ENCODE results near the gene RANBP1. TPM values are rescaled to one million over a fixed set of nuclear protein-coding genes. Genes with fewer than 3 reads are reported as not detected.

RANBP1 gene
- total and polyA plus RNA-seq, 9 of the 15 experiments (the other 6 are each of a cell fraction or from before 2014, with no cell fraction given) = 162 to 2,891 (median 1,289) TPM

DNA sequence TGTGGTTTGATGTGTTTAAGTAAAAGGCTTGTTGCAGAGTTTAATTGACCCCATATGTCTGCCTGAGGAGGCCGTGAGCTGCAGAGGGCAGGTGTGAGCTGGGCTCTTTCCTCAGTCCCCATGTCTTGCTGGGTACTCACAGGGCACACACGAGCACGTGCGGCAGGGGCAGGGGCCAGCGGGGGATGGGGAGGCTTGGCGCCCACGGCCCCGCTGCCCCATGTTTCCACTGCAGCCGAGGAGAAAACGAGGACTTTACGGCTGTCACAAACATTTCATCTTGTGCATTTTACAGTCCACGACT lies 59.6 kb downstream of the RANBP1 start:
- no peaks in the 10 kb centered on the region for H3K9me3 ChIP-seq (replicated peaks; ENCODE audit: control insufficient read depth, insufficient read depth, low read depth, low read length)
- no peak for DNase-seq (ENCODE audit: extremely low read depth in 1 of 4, low spot score in 3 of 4)
- no peaks in the 10 kb centered on the region for H3K36me3 ChIP-seq (ENCODE audit: control insufficient read depth, insufficient read depth, low read length)
- no peak overlapping the region for H3K4me2 ChIP-seq (ENCODE audit: insufficient read depth, low read length)
- BruUV-seq (replicated peaks) = no TSS peak
- intact Hi-C loops (cut with micrococcal nuclease) = loop anchor here (2.0 to 5.0 kb wide), 2 partner anchors 63 to 92 kb away; partner anchors contain the start of gene RTN4R
- peaks cover 62% of the 10 kb centered on the region for H4K20me1 ChIP-seq (replicated peaks; ENCODE audit: control insufficient read depth, insufficient read depth, low read length)
- 0 out of 2 replicates have a peak, but pooled peaks have one; percentile 1 for TF ChIP-seq ZC3H4 (CRISPR knock-in tag; IDR thresholded peaks at IDR 0.05; ENCODE audit: borderline replicate concordance)
- TF ChIP-seq BHLHE40 (IDR thresholded peaks at IDR 0.05; ENCODE audit: low read length) = peak; percentile 51; the same call in 1 of the 2 replicates
- no peak for TF ChIP-seq JUN (IDR thresholded peaks at IDR 0.05; ENCODE audit: borderline replicate concordance, low read depth, low read length)
- no peak for TF ChIP-seq JUN (CRISPR knock-in tag; IDR thresholded peaks at IDR 0.05; ENCODE audit: borderline replicate concordance)
- TF ChIP-seq KDM5B (IDR thresholded peaks at IDR 0.05; ENCODE audit: insufficient replicate concordance, low read depth, low read length) = no peak
- peak; percentile 1 for TF ChIP-seq HMGN3 (IDR thresholded peaks at IDR 0.05; ENCODE audit: borderline replicate concordance, extremely low read depth, insufficient read length, low read depth, low read length)
- TF ChIP-seq MYBL2 (IDR thresholded peaks at IDR 0.05; ENCODE audit: low read depth) = no peak
- TF ChIP-seq MYBL2 (CRISPR knock-in tag; IDR thresholded peaks at IDR 0.05; ENCODE audit: borderline replicate concordance) = peak; percentile 12; the same call in 1 of the 2 replicates
- TF ChIP-seq, protein P1, sequence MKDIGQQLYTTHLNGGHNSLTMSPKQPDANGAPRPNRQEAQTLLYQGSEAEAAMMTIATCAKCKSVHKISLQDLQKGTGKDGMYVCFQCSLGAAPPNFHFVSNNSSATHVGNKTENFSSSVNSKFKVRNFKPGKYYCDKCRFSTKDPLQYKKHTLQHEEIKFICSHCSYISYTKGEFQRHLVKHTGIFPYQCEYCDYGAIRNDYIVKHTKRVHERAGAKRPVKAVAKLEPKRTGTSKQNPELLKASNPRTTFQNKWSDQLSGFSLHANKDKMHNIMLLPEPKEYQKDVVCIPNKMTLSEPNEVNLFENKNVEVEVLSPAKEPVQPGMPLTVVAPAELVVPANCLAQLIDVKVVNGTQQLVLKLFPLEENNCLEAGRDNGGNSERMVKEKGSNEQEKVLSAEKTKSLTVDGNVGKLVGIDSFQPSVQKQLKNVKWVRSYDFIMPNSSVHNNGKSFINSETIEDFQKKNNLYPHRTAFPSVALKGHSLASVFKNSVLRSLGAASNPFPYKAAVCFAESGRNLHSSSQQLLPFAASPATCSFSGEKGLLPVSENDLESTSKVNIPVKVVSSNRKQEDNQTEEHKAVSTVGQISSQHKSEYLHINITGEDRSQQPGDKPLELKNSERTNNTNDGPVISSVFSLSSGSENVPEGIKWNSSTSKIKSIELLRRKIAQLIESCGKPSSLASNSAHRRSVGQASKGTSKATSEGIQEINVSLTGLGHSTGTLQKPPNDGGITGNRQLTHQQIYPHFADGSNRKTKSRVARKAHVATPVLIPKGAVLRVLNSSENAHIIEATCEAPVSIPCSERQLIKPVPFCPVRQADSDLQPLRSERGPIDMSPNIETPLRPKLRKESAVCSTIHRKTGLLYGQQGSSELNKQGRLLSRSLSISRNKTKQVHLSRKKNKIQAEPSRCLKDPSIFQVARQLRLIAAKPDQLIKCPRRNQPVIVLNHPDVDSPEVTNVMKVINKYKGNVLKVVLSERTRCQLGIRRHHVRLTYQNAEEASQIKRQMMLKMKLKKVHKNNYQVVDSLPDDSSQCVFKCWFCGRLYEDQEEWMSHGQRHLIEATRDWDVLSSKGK (CRISPR knock-in tag; IDR thresholded peaks at IDR 0.05) = no peak
- TF ChIP-seq STAT5A (IDR thresholded peaks at IDR 0.05; ENCODE audit: borderline replicate concordance, low read length) = no peak
- TF ChIP-seq, protein P2, sequence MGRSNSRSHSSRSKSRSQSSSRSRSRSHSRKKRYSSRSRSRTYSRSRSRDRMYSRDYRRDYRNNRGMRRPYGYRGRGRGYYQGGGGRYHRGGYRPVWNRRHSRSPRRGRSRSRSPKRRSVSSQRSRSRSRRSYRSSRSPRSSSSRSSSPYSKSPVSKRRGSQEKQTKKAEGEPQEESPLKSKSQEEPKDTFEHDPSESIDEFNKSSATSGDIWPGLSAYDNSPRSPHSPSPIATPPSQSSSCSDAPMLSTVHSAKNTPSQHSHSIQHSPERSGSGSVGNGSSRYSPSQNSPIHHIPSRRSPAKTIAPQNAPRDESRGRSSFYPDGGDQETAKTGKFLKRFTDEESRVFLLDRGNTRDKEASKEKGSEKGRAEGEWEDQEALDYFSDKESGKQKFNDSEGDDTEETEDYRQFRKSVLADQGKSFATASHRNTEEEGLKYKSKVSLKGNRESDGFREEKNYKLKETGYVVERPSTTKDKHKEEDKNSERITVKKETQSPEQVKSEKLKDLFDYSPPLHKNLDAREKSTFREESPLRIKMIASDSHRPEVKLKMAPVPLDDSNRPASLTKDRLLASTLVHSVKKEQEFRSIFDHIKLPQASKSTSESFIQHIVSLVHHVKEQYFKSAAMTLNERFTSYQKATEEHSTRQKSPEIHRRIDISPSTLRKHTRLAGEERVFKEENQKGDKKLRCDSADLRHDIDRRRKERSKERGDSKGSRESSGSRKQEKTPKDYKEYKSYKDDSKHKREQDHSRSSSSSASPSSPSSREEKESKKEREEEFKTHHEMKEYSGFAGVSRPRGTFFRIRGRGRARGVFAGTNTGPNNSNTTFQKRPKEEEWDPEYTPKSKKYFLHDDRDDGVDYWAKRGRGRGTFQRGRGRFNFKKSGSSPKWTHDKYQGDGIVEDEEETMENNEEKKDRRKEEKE (IDR thresholded peaks at IDR 0.05; ENCODE audit: borderline replicate concordance in 1 of 2, control insufficient read depth in 1 of 2, low read depth in 2 of 2, low read length in 1 of 2) = no peak
- TF ChIP-seq GABPB2 (CRISPR knock-in tag; conservative IDR thresholded peaks at IDR 0.05) = no peak
- TF ChIP-seq ZNF79 (CRISPR knock-in tag; IDR thresholded peaks at IDR 0.05; ENCODE audit: low read depth) = no peak
- no peak overlapping the region for H2AFZ ChIP-seq (ENCODE audit: low read depth, low read length)
- H3K4me3 ChIP-seq = no peak overlapping the region
- peaks cover 0 to 58% of the 10 kb centered on the region in 2 experiments; a peak in 1 of 5 replicates for H3K4me1 ChIP-seq (replicated peaks in 1 of 2; ENCODE audit: control insufficient read depth in 2 of 2, insufficient read depth in 2 of 2, low read length in 2 of 2)
- H3K27me3 ChIP-seq (ENCODE audit: control insufficient read depth in 2 of 2, insufficient read depth in 2 of 2, low read length in 2 of 2) = peaks cover 83 to 98% of the 10 kb centered on the region in 2 experiments; a peak in 4 of 5 replicates
- CTCF ChIA-PET (ENCODE audit: low intra/inter-chr PET ratio) = interaction anchor here (0.7 kb wide), 1 partner anchor 63 kb away, joined by 3 read pairs; no protein-coding TSS in a partner anchor
- POLR2A ChIA-PET = interaction anchor here (0.6 to 1.9 kb wide), 8 partner anchors 8 to 339 kb away, joined by 3 to 5 read pairs (median 4); no protein-coding TSS in a partner anchor
- no peaks in the 10 kb centered on the region for H3K79me2 ChIP-seq (ENCODE audit: control insufficient read depth, insufficient read depth, low read length)
- in situ Hi-C loops (cut with MboI) = no loop called here
- no peak overlapping the region; a peak in 1 of 4 replicates for H3K9ac ChIP-seq (ENCODE audit: insufficient read depth in 1 of 2, low read depth in 2 of 2, low read length in 2 of 2)
- H3K9me1 ChIP-seq (ENCODE audit: control insufficient read depth, insufficient read depth, low read length) = no peaks in the 10 kb centered on the region
- H3K27ac ChIP-seq (ENCODE audit: extremely low read depth, low read depth, low read length) = no peak overlapping the region
- ATAC-seq = no peak
- 2% methylated on average over 12 of the region's 12 CpGs for WGBS (ENCODE audit: insufficient coverage, low coverage, missing lambda C conversion rate)
- no peak for FAIRE-seq

All from K562 (cell line).